Thoracic aorta (tissue), 2 donors: Measurements from ENCODE around the gene PHACTR1. TPM values are rescaled to one million over a fixed set of nuclear protein-coding genes. Genes with fewer than 3 reads are reported as not detected.

Source experiments
- ATAC-seq: fragments of 150-250 bp; one replicate; pipeline ENCODE4 v1.8.0; 2017; ENCODE audit warnings: low read depth; ENCODE audit not compliant: insufficient number of reproducible peaks, low FRiP score
- DNase-seq: peaks from one replicate; pipeline ENCODE4 v3.0.0-alpha.2; 2020; ENCODE audit warnings: low spot score
- H3K27ac ChIP-seq, 2 donors: fragments of 200-600 bp; sonication (generic); 1 replicate in 1 of 2; 2 replicates in 1 of 2; pipeline ENCODE4 v1.5.1; 2016; ENCODE audit warnings: mild to moderate bottlenecking in 2 of 2, moderate library complexity in 2 of 2
- H3K27me3 ChIP-seq: fragments of 200-600 bp; sonication (generic); replicated peaks from 2 replicates; pipeline ENCODE4 v1.6.0; 2016; ENCODE audit warnings: mild to moderate bottlenecking; ENCODE audit not compliant: insufficient read depth
- H3K36me3 ChIP-seq: fragments of 200-600 bp; sonication (generic); one replicate; pipeline ENCODE4 v1.5.1; 2016
- H3K4me1 ChIP-seq, 2 donors: fragments of 200-600 bp; sonication (generic); 1 replicate in 1 of 2; 2 replicates in 1 of 2; pipeline versions ENCODE4 v1.5.1 to v1.6.0; 2016; ENCODE audit warnings: low read depth in 2 of 2, mild to moderate bottlenecking in 1 of 2; ENCODE audit not compliant: control insufficient read depth in 1 of 2
- H3K4me3 ChIP-seq: fragments of 200-600 bp; sonication (generic); 2 replicates; pipeline ENCODE4 v1.5.1; 2016; ENCODE audit warnings: mild to moderate bottlenecking
- H3K9me3 ChIP-seq: fragments of 200-600 bp; sonication (generic); 2 replicates; pipeline ENCODE4 v1.5.1; 2016
- CTCF ChIP-seq: fragments of 200-600 bp; sonication (generic); IDR thresholded peaks from one replicate; pipeline ENCODE4 v1.5.1; 2019; ENCODE audit warnings: antibody characterized with exemption
- total RNA-seq, 2 donors: library from RNA; depleted of rRNA; stranded (reverse); fragments of >200 nt; gene quantifications; one replicate each; pipeline versions ENCODE4 v1.1.0 to v1.2.3, GENCODE V29; 2016

Gene PHACTR1
- total RNA-seq, 2 donors from 2014 or later: 42.9 to 69.1 TPM

DNA sequence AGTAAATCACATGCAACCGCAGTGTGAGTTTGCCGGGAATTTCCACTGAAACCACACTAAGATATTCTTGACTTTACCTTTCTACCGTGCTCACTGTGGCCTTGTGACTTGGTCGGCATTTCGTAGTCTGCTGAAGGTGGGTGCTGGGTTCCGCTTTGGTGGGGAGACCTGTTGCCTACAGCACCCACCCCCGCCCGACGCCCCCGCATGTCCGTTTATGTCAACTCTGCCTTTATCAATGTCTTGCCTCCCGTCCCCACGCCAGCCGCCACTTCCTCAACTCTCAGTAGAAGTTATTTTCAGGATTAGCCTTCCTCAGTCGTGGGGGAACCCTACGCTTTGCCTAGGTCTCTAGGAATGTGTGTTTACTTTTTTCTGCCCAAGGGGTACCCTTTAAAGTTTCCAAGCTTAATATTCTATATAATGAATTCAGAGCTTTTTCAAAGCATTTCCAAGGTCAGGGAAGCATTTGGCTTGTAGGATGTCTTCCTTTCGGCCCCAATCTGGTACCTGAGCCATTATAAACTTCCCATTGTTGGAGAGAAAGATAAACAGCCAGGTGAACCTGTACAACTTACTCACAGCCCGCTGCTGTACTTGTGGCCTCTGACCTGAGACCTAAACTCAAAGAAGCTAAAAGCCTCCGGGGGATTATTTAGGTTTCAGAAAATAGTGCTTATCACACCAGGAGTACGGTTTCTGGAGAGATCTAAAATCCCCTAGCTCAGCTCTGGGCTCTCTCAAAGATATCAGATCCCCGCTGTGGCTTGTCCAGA lies 557.6 kb downstream of the PHACTR1 start:
- H3K36me3 ChIP-seq: peaks cover 26% of the 10 kb centered on the region
- no peak for DNase-seq
- no peak for ATAC-seq

DNA sequence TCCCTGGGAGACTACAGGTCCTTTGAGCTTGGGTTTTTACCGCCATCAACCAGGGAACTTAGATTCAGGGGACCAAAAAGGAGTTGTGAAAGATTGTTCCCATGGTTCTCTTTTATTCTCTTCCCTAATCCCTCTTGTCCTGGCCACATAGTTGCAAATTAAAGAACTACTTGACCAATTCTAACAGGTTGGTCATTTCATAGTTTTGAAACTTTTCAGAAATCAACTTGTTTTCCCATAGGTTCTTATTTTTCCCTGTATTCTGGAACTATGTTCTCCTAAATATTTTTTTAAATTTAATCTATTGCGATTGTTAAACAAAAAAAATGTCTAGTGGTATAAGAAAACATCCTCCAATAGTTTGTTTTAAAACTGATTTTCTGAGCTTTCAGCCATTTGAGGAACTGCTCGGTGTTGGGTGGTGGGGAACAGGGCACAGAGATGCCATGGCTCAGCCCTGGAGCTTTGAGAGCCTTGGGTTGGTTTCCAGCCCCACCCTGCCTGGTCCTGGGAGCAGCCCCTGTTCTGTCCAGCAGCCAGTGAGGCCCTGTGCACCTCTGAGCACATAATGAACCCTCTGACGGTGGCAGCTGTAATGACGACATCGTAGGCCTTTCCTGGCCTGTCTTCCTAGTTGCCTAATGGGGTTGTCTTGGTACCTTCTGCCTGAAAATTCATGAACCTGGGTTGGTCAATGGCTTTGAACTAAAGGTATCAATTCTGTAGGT lies 558.3 kb downstream of the PHACTR1 start:
- H3K27ac ChIP-seq: no peak overlapping the region

More for the DNA sequence above, 557.6 kb downstream of the PHACTR1 start:
- H3K27me3 ChIP-seq: no peaks in the 10 kb centered on the region
- no peak overlapping the region for H3K27ac ChIP-seq
- H3K9me3 ChIP-seq: no peaks in the 10 kb centered on the region
- no peak for TF ChIP-seq CTCF
- peaks cover 7 to 15% of the 10 kb centered on the region in 2 donors for H3K4me1 ChIP-seq
- peak overlapping the region; percentile 25 for H3K4me3 ChIP-seq

GRCh38 chr6:13275435-13275989 lies 558.9 kb downstream of the PHACTR1 start:
- H3K36me3 ChIP-seq: peaks cover 31% of the 10 kb centered on the region
- peaks cover 0 to under 1% of the 10 kb centered on the region in 2 donors for H3K4me1 ChIP-seq
- ATAC-seq: no peak
- no peak for TF ChIP-seq CTCF
- H3K27ac ChIP-seq: no peak overlapping the region
- DNase-seq: no peak
- H3K27me3 ChIP-seq: no peaks in the 10 kb centered on the region
- no peaks in the 10 kb centered on the region for H3K9me3 ChIP-seq
- H3K4me3 ChIP-seq: no peak overlapping the region

More for the DNA sequence above, 558.3 kb downstream of the PHACTR1 start:
- no peak for ATAC-seq
- no peak for TF ChIP-seq CTCF
- Histone ChIP-seq H3K27me3 (no peaks in the 10 kb centered on the region), H3K9me3 (no peaks in the 10 kb centered on the region), H3K4me3 (no peak overlapping the region), H3K4me1 (peaks cover 0 to 7% of the 10 kb centered on the region in 2 donors), H3K36me3 (peaks cover 31% of the 10 kb centered on the region)
- DNase-seq: no peak

DNA sequence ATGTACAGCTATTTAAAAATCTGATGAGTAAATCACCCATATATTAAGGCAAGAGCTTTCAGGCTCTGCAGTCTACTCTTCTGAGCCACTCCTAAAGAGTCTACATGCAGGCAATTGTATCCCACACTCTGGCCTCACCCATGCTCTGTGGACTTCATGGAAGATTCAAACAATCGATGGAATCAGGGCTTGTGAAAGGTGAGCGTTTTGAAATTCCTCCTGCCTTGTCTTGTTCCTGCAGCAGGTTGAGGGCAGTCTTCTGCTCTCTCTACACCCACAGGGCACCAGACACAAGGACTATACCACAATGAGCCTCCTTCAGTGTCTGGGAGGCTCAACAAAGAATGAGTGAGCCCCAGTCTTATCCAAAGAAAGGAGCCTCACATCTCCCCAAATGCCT lies 560.7 kb downstream of the PHACTR1 start:
- Histone ChIP-seq H3K27ac (no peak overlapping the region), H3K9me3 (no peaks in the 10 kb centered on the region), H3K36me3 (peaks cover 26% of the 10 kb centered on the region), H3K27me3 (no peaks in the 10 kb centered on the region), H3K4me3 (no peak overlapping the region), H3K4me1 (peaks cover 0 to 7% of the 10 kb centered on the region in 2 donors)
- no peak for DNase-seq
- no peak for TF ChIP-seq CTCF
- no peak for ATAC-seq

DNA sequence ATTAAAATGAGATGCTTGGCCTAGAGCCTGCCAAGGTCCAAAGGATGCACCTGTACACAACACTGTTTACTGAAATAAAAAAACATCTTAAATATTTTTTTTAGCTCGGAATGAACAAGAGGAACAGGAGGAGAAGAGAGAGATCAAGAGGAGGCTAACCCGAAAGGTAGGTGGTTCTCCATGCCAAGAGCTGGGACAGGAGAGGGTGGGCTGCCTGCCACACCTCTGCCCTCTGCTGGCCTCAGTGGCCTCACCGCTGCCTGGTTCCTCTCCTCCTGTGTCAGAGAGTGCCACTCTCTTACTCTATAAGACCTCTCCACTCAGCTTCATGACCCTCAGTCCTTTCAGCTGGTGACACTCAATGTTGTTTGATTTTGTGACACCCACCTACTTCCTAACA lies 561.6 kb downstream of the PHACTR1 start:
- Histone ChIP-seq H3K4me1 (peaks cover 0 to 7% of the 10 kb centered on the region in 2 donors), H3K27ac (no peak overlapping the region), H3K9me3 (no peaks in the 10 kb centered on the region), H3K36me3 (peaks cover 29% of the 10 kb centered on the region), H3K27me3 (no peaks in the 10 kb centered on the region), H3K4me3 (no peak overlapping the region)
- TF ChIP-seq CTCF: no peak
- DNase-seq (no peak), ATAC-seq (no peak)
